H54 (cell line): ENCODE measurements around the gene DMGDH.
"Not testable (repeated sequence)": the region's sequence is repeated elsewhere in the genome, so short reads cannot be mapped to it uniquely, and the experiment has no call there.

Experiments used
- DNase-seq: peaks from one replicate; pipeline ENCODE4 v3.0.0; 2011; ENCODE audit warnings: low spot score, mixed read lengths; ENCODE audit not compliant: insufficient read length
- FAIRE-seq: peaks from 3 replicates; lab custom pipeline; 2011; peaks lifted over from hg19 to GRCh38; lab: Jason Lieb, UNC
- POLR2A ChIP-seq: IDR thresholded peaks from 2 replicates; pipeline ENCODE4 v1.6.1; 2011; ENCODE audit warnings: low read depth, mild to moderate bottlenecking, low read length

Gene DMGDH

DNA sequence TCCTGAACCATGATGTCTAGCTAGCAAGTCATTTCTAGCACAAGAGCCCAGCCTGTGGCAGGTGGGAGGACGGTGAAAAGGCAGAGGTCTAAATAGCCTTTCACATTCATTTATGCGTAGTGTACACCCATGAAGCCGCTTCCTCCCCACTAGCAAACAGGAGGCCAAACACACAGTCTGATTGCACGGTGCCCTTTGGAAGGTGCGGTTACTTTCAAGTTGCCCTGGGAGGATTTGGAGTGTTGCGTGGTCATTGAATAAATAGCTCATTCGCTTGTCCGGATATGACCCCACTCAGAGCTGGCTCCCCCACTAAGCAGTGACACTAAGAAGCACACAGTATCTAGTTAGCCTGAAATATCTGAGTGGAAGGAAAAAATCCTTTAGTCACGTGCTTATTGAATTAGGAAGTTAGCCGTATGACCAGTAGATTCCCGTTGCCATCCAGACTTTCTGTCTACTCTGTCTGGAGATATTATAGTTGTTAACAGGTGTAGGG lies 83.7 kb downstream of the DMGDH start:
- FAIRE-seq (peak; percentile 75), DNase-seq (peak; percentile 40)
- TF ChIP-seq POLR2A: no peak

- no peak for FAIRE-seq
- DNase-seq: peak; percentile 19
- TF ChIP-seq POLR2A: no peak
Observed at GRCh38 chr5:78985116-78985724, 84.3 kb downstream of the DMGDH start, which contains the start of gene ARSB. TSS of gene ARSB (minus strand) at chr5:78985310. CDS start at chr5:78985248, 62 bp downstream.

DNA sequence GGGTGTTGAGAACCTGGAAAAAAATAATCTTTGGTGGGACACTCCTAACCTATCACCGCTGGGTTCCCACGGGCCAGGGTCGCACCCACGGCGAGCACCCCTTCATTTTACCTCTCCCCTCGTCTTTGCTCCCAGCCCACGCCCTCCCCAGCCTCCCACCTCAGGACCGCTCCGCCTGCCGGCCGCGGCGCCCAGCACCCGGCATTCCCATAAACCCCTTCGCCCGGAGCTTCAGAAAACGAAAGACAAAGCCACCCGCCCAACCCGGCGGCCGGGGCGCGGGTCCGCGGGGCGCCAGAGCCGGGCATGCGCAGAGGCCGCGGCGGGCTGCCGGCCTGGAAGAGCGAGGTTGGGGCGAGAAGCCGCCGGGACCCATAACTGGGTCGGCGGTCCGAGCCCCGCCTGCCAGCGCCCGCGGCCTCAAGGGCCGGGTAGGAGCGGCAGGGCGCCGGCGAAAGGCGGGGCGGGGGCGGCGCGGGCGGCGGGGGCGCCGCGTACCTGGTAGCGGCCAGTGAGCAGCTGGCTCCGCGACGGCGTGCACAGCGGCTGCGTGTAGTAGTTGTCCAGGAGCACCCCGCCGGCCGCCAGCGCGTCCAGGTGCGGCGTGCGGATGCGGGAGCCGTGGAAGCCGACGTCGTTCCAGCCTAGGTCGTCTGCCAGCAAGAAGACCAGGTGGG lies 84.9 kb downstream of the DMGDH start:
- DNase-seq (peak; percentile 82), FAIRE-seq (no peak)
- peak; percentile 59 for TF ChIP-seq POLR2A

GRCh38 chr5:78983601-78984438 lies 85.7 kb downstream of the DMGDH start:
- FAIRE-seq (peak; percentile 11), DNase-seq (peak; percentile 5)
- no peak for TF ChIP-seq POLR2A

DNA sequence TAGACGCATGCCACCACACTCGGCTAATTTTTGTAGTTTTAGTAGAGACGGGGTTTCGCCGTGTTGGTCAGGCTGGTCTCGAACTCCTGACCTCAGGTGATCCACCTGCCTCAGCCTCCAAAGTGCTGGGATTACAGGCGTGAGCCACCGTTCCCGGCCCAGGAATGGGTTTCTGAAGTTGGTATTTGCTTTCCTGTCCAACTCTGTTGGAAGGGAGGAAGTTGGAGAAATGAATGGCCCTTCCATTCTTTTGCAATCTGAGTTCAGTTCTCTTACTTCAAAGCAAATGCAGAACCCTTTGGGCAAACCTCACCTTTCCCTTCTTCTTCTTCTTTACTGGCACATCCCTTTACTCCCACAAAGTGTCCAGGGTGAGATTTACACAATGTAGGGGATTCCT lies 86.3 kb downstream of the DMGDH start:
- DNase-seq, FAIRE-seq: not testable (repeated sequence)

DNA sequence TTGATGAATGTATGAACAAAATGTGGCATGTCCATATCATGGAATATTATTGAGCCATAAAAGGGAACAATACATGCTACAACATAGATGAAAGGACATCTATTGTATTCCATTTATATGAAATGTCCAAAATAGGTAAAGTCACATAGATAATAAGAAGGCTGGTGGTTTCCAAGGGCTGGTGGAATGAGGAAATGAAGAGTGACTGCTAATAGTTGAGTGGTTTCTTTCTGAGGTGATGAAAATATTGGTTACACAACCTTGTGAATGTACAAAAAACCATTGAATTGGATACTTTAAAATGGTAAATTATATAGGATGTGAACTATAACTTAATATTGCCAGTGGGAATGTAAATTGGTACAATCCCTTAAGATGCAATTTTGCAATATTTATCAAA lies 89.6 kb downstream of the DMGDH start:
- no peak for FAIRE-seq

DNA sequence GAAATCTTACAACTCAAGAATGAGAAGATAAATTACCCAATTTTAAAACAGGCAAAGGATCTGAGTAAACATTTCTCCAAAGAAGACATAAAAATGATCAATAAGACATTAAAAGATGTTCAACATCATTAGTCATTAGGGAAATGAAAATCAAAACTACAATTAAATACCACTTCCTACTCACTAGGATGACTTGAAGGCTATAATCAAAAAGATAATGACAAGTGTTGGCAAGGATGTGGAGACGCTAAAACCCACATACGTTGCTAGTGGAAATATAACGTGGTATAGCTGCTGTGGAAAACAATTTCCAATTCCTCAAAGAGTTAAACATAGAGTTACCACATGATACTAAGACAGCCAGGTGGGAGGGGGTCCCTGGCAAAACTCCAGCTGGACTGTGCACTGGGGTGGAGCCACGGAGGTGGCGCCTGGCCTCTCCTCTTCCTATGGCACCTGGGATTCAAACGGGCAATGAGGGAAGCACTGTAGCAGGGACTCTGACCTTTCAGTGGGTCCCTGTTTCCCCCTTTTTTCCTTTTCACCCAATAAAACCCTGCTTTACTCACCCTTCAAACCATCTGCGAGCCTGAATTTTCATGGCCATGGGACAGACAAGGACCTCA lies 90.2 kb downstream of the DMGDH start:
- DNase-seq (no peak), FAIRE-seq (no peak)
- no peak for TF ChIP-seq POLR2A

More for the DNA sequence above, 89.6 kb downstream of the DMGDH start:
- no peak for TF ChIP-seq POLR2A
- no peak for DNase-seq

- FAIRE-seq (no peak), DNase-seq (no peak)
- no peak for TF ChIP-seq POLR2A
Observed at GRCh38 chr5:78975035-78975434, 94.4 kb downstream of the DMGDH start.

DNA sequence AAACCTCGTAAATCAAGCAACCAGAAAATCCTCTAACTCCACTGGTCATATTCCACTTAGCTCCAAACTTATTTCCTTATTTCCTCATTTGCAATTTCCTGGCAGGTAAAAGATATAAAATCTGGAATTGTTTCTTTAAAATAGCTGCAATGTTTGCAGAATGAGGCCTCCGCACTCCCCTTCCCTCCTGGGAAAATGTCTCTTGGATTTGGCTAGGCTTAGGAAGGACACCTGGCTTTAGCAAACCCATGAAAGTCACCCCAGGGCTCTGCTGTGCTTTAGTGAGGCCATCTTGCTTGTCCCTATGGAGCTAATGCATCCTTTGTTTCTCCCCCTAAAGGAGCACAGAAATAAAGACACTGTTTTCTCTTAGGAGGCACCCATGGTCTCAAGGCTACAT lies 94.9 kb downstream of the DMGDH start:
- FAIRE-seq (no peak), DNase-seq (no peak)
- TF ChIP-seq POLR2A: no peak

GRCh38 chr5:78974011-78974410 lies 95.5 kb downstream of the DMGDH start:
- FAIRE-seq (no peak), DNase-seq (no peak)
- no peak for TF ChIP-seq POLR2A

DNA sequence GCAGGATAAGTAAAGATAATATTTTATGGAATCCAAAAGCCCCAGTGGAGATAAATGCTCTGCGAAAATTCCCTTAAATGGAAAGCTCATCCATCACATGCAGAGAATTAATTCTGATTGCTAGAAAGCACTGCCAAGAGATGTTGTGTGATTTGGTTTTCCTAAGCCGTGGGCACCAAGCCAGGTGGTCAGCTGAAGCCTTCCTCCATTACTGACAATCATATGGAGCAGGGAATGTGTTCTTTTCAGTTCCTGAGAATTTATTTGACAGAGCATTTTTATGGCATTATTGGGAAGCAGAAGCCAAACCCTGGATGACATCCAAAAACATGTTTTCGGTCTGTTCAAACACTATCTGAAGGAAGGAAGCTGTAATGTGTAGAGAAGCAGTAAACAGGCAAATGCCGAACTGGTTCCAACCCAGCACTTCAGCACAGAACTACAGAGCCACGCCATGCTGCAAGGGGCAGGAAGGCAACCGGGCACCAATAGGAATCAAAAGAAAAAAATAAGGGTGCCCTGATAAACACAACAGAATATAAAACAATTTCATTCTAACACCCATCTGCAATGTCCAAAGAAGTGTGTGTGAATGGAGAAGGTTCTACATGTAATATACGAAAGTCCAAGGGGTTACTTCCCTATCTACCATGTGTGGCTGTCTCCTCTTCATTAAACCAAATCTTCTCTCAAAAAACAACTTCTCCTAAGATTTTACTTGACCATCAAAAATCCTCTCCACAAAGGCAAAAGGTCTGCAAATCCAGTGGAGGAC lies 96.6 kb downstream of the DMGDH start:
- no peak for TF ChIP-seq POLR2A
- DNase-seq: no peak
- FAIRE-seq: no peak

- FAIRE-seq: no peak
- TF ChIP-seq POLR2A: no peak
- DNase-seq: no peak
Observed at GRCh38 chr5:78971998-78972397, 97.5 kb downstream of the DMGDH start.

- TF ChIP-seq POLR2A: no peak
- no peak for FAIRE-seq
- no peak for DNase-seq
Observed at GRCh38 chr5:78968781-78969180, 100.7 kb downstream of the DMGDH start.
